GM23338 (cell line): ENCODE data around the gene LTA4H. TPM values are rescaled to one million over a fixed set of nuclear protein-coding genes. Genes with fewer than 3 reads are reported as not detected.

Experiments
- ATAC-seq: fragments of 200-7000 bp; cut with Tn5 transposase; 3 replicates; pipeline ENCODE4 v1.9.1; 2020
- DNase-seq: peaks from one replicate; pipeline ENCODE4 v3.0.0-alpha.2; 2015; ENCODE audit warnings: low spot score
- H2AFZ ChIP-seq: fragments of 200-600 bp; sonication (generic); 2 replicates; pipeline ENCODE4 v1.8.0; 2016; ENCODE audit warnings: antibody characterized with exemption, mild to moderate bottlenecking, moderate library complexity
- H3F3A ChIP-seq: fragments of 200-600 bp; sonication (generic); replicated peaks from 2 replicates; pipeline ENCODE4 v1.8.0; 2017; ENCODE audit warnings: antibody characterized with exemption, mixed run types, low read depth
- H3K27ac ChIP-seq: fragments of 200-600 bp; sonication (generic); 2 replicates; pipeline ENCODE4 v1.6.1; 2016; ENCODE audit warnings: low read depth
- H3K27me3 ChIP-seq: fragments of 200-600 bp; sonication (generic); 2 replicates; pipeline ENCODE4 v1.8.0; 2016; ENCODE audit warnings: mild to moderate bottlenecking, mixed run types, moderate library complexity; ENCODE audit not compliant: insufficient read depth
- H3K36me3 ChIP-seq: fragments of 200-600 bp; sonication (generic); 2 replicates; pipeline ENCODE4 v1.8.0; 2016; ENCODE audit warnings: mild to moderate bottlenecking; ENCODE audit not compliant: insufficient read depth
- H3K4me1 ChIP-seq: fragments of 200-600 bp; sonication (generic); 2 replicates; pipeline ENCODE4 v1.8.0; 2016; ENCODE audit warnings: mild to moderate bottlenecking, moderate library complexity; ENCODE audit not compliant: insufficient read depth
- H3K4me2 ChIP-seq: fragments of 200-600 bp; sonication (generic); 2 replicates; pipeline ENCODE4 v1.7.1; 2017; ENCODE audit warnings: mixed run types
- H3K4me3 ChIP-seq: fragments of 200-600 bp; sonication (generic); 2 replicates; pipeline ENCODE4 v1.6.1; 2016; ENCODE audit warnings: mixed run types
- H3K79me2 ChIP-seq: fragments of 200-600 bp; sonication (generic); replicated peaks from 2 replicates; pipeline ENCODE4 v1.8.0; 2017; ENCODE audit warnings: mild to moderate bottlenecking; ENCODE audit not compliant: insufficient read depth
- H3K9me2 ChIP-seq: fragments of 200-600 bp; sonication (generic); 2 replicates; pipeline ENCODE4 v1.8.0; 2017; ENCODE audit not compliant: insufficient read depth
- H4K20me1 ChIP-seq: fragments of 200-600 bp; sonication (generic); replicated peaks from 2 replicates; pipeline ENCODE4 v1.8.0; 2017; ENCODE audit warnings: mild to moderate bottlenecking; ENCODE audit not compliant: insufficient read depth
- H3K27ac Mint-ChIP-seq: 2 replicates; pipeline ENCODE4 v1.8.0; 2020; ENCODE audit warnings: inconsistent platforms, mild to moderate bottlenecking, moderate library complexity, mixed read lengths
- H3K27me3 Mint-ChIP-seq: 3 replicates; pipeline ENCODE4 v1.8.0; 2022; ENCODE audit warnings: low read depth, mild to moderate bottlenecking, moderate library complexity, mixed read lengths, inconsistent platforms; ENCODE audit not compliant: insufficient read depth, poor library complexity
- H3K36me3 Mint-ChIP-seq: 3 replicates; pipeline ENCODE4 v1.8.0; 2021; ENCODE audit warnings: low read depth, mild to moderate bottlenecking, inconsistent platforms, moderate library complexity, mixed read lengths
- H3K4me1 Mint-ChIP-seq: 3 replicates; pipeline ENCODE4 v1.8.0; 2020; ENCODE audit warnings: mild to moderate bottlenecking, inconsistent platforms, mixed read lengths
- H3K4me3 Mint-ChIP-seq: 3 replicates; pipeline ENCODE4 v1.8.0; 2021; ENCODE audit warnings: moderate library complexity, mild to moderate bottlenecking, inconsistent platforms, mixed read lengths
- H3K9me3 Mint-ChIP-seq: 3 replicates; pipeline ENCODE4 v1.8.0; 2020; ENCODE audit warnings: moderate library complexity, mild to moderate bottlenecking, inconsistent platforms, mixed read lengths
- CREB1 ChIP-seq: fragments of 250-450 bp; sonication (Bioruptor Pico); IDR thresholded peaks from 2 replicates; pipeline ENCODE4 v1.5.0; 2020; ENCODE audit warnings: low read depth, mild to moderate bottlenecking, moderate library complexity
- ETS1 ChIP-seq: IDR thresholded peaks from 2 replicates; pipeline ENCODE4 v1.6.1; 2016; ENCODE audit warnings: antibody characterized with exemption
- EZH2 ChIP-seq: fragments of 200-600 bp; sonication (generic); IDR thresholded peaks from one replicate; pipeline ENCODE4 v1.8.0; 2017; ENCODE audit warnings: antibody characterized with exemption, mild to moderate bottlenecking, low read depth; ENCODE audit not compliant: unreplicated experiment
- EZH2phosphoT487 ChIP-seq: fragments of 200-600 bp; sonication (generic); IDR thresholded peaks from one replicate; pipeline ENCODE4 v1.8.1; 2018; ENCODE audit warnings: antibody characterized with exemption; ENCODE audit not compliant: unreplicated experiment
- JUNB ChIP-seq: IDR thresholded peaks from one replicate; pipeline ENCODE4 v1.6.1; 2016; ENCODE audit warnings: antibody characterized with exemption; ENCODE audit not compliant: unreplicated experiment
- NANOG ChIP-seq: IDR thresholded peaks from 2 replicates; pipeline ENCODE4 v1.6.1; 2016; ENCODE audit warnings: antibody characterized with exemption, borderline replicate concordance
- POLR2AphosphoS5 ChIP-seq: IDR thresholded peaks from 2 replicates; pipeline ENCODE4 v1.6.1; 2016; ENCODE audit warnings: antibody characterized with exemption, low read depth
- STAT1 ChIP-seq: IDR thresholded peaks from one replicate; pipeline ENCODE4 v1.6.1; 2016; ENCODE audit warnings: antibody characterized with exemption; ENCODE audit not compliant: unreplicated experiment
- ZNF114 ChIP-seq: fragments of 250-450 bp; sonication (Bioruptor Pico); IDR thresholded peaks from 2 replicates; pipeline ENCODE4 v1.5.0; 2020; ENCODE audit warnings: mild to moderate bottlenecking, moderate library complexity
- ZNF331 ChIP-seq: fragments of 250-450 bp; sonication (Bioruptor Pico); IDR thresholded peaks from 2 replicates; pipeline ENCODE4 v1.5.0; 2020; ENCODE audit warnings: low read depth, mild to moderate bottlenecking, moderate library complexity
- polyA plus RNA-seq: library from polyadenylated mRNA; unstranded; fragments of >200 nt; fragmentation: Nextera tagmentation; extraction: Ambion mirVana; gene quantifications from 2 replicates; pipeline ENCODE4 v1.2.1, GENCODE V29; 2016
- total RNA-seq: library from RNA; depleted of rRNA; stranded (reverse); fragments of >200 nt; shearing (Covaris generic); gene quantifications from 2 replicates; pipeline ENCODE4 v1.2.3, GENCODE V29; 2014
- TF ChIP-seq, protein P1 (sequence below): IDR thresholded peaks from one replicate; pipeline ENCODE4 v1.6.1; 2018; ENCODE audit warnings: antibody characterized with exemption; ENCODE audit not compliant: unreplicated experiment
- TF ChIP-seq, protein P2 (sequence below), 2 experiments: fragments of 200-600 bp in 1 of 2; sonication (generic) in 1 of 2; conservative IDR thresholded peaks; 2 replicates each; pipeline versions ENCODE4 v1.5.1 to v1.6.1; 2016 to 2017; ENCODE audit warnings: antibody characterized with exemption in 2 of 2, low read depth in 2 of 2, mild to moderate bottlenecking in 2 of 2, moderate library complexity in 1 of 2
- TF ChIP-seq, protein P3 (sequence below): fragments of 250-450 bp; sonication (Bioruptor Pico); IDR thresholded peaks from 2 replicates; pipeline ENCODE4 v1.5.0; 2020; ENCODE audit warnings: mild to moderate bottlenecking, moderate library complexity

Gene LTA4H
- total and polyA plus RNA-seq, 2 experiments from 2014 or later = 84.4 to 189 TPM

DNA sequence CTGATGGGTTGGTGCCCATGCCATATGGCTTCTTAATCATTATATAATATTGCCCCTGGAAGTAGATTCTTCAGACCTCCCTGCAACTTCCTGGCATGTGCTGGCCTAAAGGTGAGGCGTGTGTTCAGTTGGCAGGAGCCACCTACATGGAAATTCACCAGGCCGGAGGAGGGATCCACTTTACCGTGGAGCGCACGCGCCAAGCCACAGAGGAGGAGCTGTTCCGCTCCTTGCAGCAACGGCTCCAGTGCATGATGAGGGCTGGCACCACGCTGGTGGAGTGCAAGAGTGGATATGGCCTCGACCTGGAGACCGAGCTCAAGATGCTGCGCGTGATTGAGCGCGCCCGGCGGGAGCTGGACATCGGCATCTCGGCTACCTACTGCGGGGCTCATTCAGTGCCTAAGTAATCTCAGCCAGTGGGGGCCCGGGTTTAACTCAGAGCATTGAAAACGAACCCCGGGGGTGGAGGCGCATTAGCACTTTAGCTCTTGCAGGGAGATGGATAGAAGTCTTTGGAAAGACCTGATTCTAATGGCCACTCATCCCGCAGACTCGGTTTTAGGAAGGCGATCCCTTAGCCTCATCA, 78.7 kb downstream of the LTA4H start:
- no peaks in the 10 kb centered on the region for H3K79me2 ChIP-seq
- H3K36me3 Mint-ChIP-seq = no peaks in the 10 kb centered on the region
- H3K27me3 Mint-ChIP-seq = peaks cover 7% of the 10 kb centered on the region
- H3F3A ChIP-seq = no peaks in the 10 kb centered on the region
- H3K27me3 ChIP-seq = no peaks in the 10 kb centered on the region
- no peak overlapping the region for H3K4me3 Mint-ChIP-seq
- TF ChIP-seq POLR2AphosphoS5 = no peak
- TF ChIP-seq EZH2 = no peak
- TF ChIP-seq CREB1 (CRISPR knock-in tag) = no peak
- no peak for TF ChIP-seq JUNB
- TF ChIP-seq, protein P1, sequence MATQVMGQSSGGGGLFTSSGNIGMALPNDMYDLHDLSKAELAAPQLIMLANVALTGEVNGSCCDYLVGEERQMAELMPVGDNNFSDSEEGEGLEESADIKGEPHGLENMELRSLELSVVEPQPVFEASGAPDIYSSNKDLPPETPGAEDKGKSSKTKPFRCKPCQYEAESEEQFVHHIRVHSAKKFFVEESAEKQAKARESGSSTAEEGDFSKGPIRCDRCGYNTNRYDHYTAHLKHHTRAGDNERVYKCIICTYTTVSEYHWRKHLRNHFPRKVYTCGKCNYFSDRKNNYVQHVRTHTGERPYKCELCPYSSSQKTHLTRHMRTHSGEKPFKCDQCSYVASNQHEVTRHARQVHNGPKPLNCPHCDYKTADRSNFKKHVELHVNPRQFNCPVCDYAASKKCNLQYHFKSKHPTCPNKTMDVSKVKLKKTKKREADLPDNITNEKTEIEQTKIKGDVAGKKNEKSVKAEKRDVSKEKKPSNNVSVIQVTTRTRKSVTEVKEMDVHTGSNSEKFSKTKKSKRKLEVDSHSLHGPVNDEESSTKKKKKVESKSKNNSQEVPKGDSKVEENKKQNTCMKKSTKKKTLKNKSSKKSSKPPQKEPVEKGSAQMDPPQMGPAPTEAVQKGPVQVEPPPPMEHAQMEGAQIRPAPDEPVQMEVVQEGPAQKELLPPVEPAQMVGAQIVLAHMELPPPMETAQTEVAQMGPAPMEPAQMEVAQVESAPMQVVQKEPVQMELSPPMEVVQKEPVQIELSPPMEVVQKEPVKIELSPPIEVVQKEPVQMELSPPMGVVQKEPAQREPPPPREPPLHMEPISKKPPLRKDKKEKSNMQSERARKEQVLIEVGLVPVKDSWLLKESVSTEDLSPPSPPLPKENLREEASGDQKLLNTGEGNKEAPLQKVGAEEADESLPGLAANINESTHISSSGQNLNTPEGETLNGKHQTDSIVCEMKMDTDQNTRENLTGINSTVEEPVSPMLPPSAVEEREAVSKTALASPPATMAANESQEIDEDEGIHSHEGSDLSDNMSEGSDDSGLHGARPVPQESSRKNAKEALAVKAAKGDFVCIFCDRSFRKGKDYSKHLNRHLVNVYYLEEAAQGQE = no peak
- no peak for TF ChIP-seq ETS1
- TF ChIP-seq, protein P2, sequence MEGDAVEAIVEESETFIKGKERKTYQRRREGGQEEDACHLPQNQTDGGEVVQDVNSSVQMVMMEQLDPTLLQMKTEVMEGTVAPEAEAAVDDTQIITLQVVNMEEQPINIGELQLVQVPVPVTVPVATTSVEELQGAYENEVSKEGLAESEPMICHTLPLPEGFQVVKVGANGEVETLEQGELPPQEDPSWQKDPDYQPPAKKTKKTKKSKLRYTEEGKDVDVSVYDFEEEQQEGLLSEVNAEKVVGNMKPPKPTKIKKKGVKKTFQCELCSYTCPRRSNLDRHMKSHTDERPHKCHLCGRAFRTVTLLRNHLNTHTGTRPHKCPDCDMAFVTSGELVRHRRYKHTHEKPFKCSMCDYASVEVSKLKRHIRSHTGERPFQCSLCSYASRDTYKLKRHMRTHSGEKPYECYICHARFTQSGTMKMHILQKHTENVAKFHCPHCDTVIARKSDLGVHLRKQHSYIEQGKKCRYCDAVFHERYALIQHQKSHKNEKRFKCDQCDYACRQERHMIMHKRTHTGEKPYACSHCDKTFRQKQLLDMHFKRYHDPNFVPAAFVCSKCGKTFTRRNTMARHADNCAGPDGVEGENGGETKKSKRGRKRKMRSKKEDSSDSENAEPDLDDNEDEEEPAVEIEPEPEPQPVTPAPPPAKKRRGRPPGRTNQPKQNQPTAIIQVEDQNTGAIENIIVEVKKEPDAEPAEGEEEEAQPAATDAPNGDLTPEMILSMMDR (conservative IDR thresholded peaks at IDR 0.05; ENCODE audit: low read depth in 2 of 2) = no peak
- TF ChIP-seq, protein P3, sequence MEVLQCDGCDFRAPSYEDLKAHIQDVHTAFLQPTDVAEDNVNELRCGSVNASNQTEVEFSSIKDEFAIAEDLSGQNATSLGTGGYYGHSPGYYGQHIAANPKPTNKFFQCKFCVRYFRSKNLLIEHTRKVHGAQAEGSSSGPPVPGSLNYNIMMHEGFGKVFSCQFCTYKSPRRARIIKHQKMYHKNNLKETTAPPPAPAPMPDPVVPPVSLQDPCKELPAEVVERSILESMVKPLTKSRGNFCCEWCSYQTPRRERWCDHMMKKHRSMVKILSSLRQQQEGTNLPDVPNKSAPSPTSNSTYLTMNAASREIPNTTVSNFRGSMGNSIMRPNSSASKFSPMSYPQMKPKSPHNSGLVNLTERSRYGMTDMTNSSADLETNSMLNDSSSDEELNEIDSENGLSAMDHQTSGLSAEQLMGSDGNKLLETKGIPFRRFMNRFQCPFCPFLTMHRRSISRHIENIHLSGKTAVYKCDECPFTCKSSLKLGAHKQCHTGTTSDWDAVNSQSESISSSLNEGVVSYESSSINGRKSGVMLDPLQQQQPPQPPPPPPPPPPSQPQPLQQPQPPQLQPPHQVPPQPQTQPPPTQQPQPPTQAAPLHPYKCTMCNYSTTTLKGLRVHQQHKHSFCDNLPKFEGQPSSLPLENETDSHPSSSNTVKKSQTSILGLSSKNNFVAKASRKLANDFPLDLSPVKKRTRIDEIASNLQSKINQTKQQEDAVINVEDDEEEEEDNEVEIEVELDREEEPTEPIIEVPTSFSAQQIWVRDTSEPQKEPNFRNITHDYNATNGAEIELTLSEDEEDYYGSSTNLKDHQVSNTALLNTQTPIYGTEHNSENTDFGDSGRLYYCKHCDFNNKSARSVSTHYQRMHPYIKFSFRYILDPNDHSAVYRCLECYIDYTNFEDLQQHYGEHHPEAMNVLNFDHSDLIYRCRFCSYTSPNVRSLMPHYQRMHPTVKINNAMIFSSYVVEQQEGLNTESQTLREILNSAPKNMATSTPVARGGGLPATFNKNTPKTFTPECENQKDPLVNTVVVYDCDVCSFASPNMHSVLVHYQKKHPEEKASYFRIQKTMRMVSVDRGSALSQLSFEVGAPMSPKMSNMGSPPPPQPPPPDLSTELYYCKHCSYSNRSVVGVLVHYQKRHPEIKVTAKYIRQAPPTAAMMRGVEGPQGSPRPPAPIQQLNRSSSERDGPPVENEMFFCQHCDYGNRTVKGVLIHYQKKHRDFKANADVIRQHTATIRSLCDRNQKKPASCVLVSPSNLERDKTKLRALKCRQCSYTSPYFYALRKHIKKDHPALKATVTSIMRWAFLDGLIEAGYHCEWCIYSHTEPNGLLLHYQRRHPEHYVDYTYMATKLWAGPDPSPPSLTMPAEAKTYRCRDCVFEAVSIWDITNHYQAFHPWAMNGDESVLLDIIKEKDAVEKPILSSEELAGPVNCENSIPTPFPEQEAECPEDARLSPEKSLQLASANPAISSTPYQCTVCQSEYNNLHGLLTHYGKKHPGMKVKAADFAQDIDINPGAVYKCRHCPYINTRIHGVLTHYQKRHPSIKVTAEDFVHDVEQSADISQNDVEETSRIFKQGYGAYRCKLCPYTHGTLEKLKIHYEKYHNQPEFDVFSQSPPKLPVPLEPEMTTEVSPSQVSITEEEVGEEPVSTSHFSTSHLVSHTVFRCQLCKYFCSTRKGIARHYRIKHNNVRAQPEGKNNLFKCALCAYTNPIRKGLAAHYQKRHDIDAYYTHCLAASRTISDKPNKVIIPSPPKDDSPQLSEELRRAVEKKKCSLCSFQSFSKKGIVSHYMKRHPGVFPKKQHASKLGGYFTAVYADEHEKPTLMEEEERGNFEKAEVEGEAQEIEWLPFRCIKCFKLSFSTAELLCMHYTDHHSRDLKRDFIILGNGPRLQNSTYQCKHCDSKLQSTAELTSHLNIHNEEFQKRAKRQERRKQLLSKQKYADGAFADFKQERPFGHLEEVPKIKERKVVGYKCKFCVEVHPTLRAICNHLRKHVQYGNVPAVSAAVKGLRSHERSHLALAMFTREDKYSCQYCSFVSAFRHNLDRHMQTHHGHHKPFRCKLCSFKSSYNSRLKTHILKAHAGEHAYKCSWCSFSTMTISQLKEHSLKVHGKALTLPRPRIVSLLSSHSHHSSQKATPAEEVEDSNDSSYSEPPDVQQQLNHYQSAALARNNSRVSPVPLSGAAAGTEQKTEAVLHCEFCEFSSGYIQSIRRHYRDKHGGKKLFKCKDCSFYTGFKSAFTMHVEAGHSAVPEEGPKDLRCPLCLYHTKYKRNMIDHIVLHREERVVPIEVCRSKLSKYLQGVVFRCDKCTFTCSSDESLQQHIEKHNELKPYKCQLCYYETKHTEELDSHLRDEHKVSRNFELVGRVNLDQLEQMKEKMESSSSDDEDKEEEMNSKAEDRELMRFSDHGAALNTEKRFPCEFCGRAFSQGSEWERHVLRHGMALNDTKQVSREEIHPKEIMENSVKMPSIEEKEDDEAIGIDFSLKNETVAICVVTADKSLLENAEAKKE (CRISPR knock-in tag) = no peak
- TF ChIP-seq ZNF114 (CRISPR knock-in tag) = no peak
- TF ChIP-seq NANOG = no peak
- no peak for TF ChIP-seq STAT1
- no peak for TF ChIP-seq ZNF331 (CRISPR knock-in tag)
- no peak for TF ChIP-seq EZH2phosphoT487
- no peak overlapping the region for H3K27ac ChIP-seq
- peak; percentile 29 for DNase-seq
- peak; percentile 84 for ATAC-seq
- H4K20me1 ChIP-seq = no peaks in the 10 kb centered on the region
- peak overlapping the region; percentile 86; the same call in 1 of the 2 replicates for H2AFZ ChIP-seq
- H3K4me2 ChIP-seq = no peak overlapping the region
- peaks cover 5% of the 10 kb centered on the region; the same call in 1 of the 2 replicates for H3K4me1 ChIP-seq
- H3K4me1 Mint-ChIP-seq = peaks cover 15% of the 10 kb centered on the region; the same call in 2 of the 3 replicates
- H3K9me3 Mint-ChIP-seq = no peaks in the 10 kb centered on the region
- H3K27ac Mint-ChIP-seq = no peak overlapping the region
- H3K4me3 ChIP-seq = no peak overlapping the region
- no peaks in the 10 kb centered on the region for H3K36me3 ChIP-seq
- no peaks in the 10 kb centered on the region for H3K9me2 ChIP-seq
